Prostate gland (tissue), 2 donors: Measurements from ENCODE around the gene CLN5.

Experiments
- POLR2A ChIP-seq: fragments of 450-650 bp; IDR thresholded peaks from one replicate; pipeline ENCODE4 v1.6.1; 2016; ENCODE audit warnings: antibody characterized with exemption, mild to moderate bottlenecking
- POLR2AphosphoS5 ChIP-seq: sonication (generic); formaldehyde crosslinking; IDR thresholded peaks from one replicate; pipeline ENCODE4 v1.6.1; 2017; ENCODE audit warnings: antibody characterized with exemption
- TF ChIP-seq, protein P1 (sequence below), 4 experiments: fragments of 200-600 bp in 2 of 4; fragments of 450-650 bp in 2 of 4; sonication (generic) in 2 of 4; IDR thresholded peaks; 1 replicate in 3 of 4; 2 replicates in 1 of 4; pipeline ENCODE4 v1.5.1; 2016 to 2019; ENCODE audit warnings: antibody characterized with exemption in 4 of 4, mild to moderate bottlenecking in 2 of 4, moderate library complexity in 2 of 4

DNA sequence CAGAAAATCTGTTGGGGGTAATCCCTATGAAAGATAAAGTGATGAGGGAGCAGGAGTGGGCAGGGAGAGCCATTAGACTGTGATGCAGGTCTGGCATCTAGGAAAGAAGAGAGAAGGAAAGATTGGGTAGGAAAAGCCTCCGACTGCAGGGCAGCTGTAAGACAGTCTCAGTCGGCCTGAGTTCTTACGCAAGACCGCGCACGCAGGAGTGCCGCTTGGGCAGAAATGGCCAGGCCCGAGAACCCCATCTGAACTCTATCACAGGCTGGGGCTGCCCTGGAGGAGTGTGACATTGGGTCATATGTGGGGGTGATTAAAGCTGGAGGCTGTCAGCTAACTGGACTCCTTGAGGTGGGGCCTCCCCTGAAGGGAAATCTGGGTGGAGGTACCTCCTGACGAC lies 49.0 kb downstream of the CLN5 start:
- TF ChIP-seq, protein P1, sequence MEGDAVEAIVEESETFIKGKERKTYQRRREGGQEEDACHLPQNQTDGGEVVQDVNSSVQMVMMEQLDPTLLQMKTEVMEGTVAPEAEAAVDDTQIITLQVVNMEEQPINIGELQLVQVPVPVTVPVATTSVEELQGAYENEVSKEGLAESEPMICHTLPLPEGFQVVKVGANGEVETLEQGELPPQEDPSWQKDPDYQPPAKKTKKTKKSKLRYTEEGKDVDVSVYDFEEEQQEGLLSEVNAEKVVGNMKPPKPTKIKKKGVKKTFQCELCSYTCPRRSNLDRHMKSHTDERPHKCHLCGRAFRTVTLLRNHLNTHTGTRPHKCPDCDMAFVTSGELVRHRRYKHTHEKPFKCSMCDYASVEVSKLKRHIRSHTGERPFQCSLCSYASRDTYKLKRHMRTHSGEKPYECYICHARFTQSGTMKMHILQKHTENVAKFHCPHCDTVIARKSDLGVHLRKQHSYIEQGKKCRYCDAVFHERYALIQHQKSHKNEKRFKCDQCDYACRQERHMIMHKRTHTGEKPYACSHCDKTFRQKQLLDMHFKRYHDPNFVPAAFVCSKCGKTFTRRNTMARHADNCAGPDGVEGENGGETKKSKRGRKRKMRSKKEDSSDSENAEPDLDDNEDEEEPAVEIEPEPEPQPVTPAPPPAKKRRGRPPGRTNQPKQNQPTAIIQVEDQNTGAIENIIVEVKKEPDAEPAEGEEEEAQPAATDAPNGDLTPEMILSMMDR (IDR thresholded peaks at IDR 0.05), result no peak
- TF ChIP-seq POLR2AphosphoS5 (no peak), POLR2A (no peak)
